ENCODE measurements around the gene MOCOS. TPM values are rescaled to one million over a fixed set of nuclear protein-coding genes. Genes with fewer than 3 reads are reported as not detected.

Gene MOCOS
- total RNA-seq, 1 experiment from 2014 or later = 4.2 TPM

DNA sequence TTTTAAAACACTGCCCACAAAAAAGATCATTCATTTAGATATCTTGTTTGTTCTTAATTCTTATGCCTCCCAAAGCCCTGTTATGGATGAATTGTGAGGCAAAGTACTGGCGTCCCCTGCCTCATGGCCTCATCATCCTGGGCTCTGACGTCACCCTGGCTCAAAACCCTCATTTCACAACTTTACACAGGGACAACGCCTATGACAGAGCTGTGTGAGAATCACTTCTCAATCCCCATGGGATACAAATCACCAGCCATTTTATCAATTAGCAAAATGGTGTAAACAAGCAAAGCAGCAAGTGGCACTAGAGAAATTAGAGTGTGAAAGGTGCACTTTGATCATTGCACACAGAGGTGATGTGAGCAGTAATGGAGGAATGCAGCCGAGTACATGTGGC is 126.8 kb downstream of the MOCOS start (continued):
- TF ChIP-seq, protein P1, sequence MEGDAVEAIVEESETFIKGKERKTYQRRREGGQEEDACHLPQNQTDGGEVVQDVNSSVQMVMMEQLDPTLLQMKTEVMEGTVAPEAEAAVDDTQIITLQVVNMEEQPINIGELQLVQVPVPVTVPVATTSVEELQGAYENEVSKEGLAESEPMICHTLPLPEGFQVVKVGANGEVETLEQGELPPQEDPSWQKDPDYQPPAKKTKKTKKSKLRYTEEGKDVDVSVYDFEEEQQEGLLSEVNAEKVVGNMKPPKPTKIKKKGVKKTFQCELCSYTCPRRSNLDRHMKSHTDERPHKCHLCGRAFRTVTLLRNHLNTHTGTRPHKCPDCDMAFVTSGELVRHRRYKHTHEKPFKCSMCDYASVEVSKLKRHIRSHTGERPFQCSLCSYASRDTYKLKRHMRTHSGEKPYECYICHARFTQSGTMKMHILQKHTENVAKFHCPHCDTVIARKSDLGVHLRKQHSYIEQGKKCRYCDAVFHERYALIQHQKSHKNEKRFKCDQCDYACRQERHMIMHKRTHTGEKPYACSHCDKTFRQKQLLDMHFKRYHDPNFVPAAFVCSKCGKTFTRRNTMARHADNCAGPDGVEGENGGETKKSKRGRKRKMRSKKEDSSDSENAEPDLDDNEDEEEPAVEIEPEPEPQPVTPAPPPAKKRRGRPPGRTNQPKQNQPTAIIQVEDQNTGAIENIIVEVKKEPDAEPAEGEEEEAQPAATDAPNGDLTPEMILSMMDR (IDR thresholded peaks at IDR 0.05) = no peak
- TF ChIP-seq, protein P2, sequence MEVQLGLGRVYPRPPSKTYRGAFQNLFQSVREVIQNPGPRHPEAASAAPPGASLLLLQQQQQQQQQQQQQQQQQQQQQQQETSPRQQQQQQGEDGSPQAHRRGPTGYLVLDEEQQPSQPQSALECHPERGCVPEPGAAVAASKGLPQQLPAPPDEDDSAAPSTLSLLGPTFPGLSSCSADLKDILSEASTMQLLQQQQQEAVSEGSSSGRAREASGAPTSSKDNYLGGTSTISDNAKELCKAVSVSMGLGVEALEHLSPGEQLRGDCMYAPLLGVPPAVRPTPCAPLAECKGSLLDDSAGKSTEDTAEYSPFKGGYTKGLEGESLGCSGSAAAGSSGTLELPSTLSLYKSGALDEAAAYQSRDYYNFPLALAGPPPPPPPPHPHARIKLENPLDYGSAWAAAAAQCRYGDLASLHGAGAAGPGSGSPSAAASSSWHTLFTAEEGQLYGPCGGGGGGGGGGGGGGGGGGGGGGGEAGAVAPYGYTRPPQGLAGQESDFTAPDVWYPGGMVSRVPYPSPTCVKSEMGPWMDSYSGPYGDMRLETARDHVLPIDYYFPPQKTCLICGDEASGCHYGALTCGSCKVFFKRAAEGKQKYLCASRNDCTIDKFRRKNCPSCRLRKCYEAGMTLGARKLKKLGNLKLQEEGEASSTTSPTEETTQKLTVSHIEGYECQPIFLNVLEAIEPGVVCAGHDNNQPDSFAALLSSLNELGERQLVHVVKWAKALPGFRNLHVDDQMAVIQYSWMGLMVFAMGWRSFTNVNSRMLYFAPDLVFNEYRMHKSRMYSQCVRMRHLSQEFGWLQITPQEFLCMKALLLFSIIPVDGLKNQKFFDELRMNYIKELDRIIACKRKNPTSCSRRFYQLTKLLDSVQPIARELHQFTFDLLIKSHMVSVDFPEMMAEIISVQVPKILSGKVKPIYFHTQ (CRISPR knock-in tag; IDR thresholded peaks at IDR 0.05) = no peak

DNA sequence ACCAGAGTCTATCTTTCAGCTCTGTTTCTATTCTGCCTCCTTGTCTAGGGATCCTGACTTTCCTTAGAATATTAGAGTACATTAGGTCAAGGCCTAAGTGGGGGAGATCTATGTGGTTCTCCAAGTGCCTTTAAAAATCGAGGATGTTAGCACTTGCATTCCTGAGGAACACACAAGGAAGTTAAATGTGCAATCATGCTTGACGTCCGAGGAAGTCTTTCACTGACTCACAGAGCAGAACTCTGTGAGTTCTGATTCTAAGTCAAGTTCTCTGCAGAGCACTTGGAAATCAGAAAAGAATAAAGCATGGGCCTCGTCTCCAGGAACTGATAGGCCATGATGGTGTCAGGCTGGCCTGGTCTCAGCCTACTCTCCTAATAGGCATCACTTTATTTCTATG is 127.5 kb downstream of the MOCOS start:
- no peak for DNase-seq (ENCODE audit: low spot score)
- peaks cover 13% of the 10 kb centered on the region for H3K36me3 Mint-ChIP-seq
- POLR2A ChIA-PET = no interaction called here
- H3K4me1 Mint-ChIP-seq = peaks cover 8% of the 10 kb centered on the region
- peaks cover 24% of the 10 kb centered on the region for H3K9me3 Mint-ChIP-seq
- H3K4me3 Mint-ChIP-seq = no peak overlapping the region
- TF ChIP-seq ELF4 (CRISPR knock-in tag; IDR thresholded peaks at IDR 0.05; ENCODE audit: low read depth) = no peak
- no peak for ATAC-seq
- CTCF ChIA-PET = no interaction called here
- peaks cover 5% of the 10 kb centered on the region; the same call in 1 of the 2 replicates for H3K27me3 Mint-ChIP-seq (ENCODE audit: low read depth)
- H3K27ac Mint-ChIP-seq = no peak overlapping the region

DNA sequence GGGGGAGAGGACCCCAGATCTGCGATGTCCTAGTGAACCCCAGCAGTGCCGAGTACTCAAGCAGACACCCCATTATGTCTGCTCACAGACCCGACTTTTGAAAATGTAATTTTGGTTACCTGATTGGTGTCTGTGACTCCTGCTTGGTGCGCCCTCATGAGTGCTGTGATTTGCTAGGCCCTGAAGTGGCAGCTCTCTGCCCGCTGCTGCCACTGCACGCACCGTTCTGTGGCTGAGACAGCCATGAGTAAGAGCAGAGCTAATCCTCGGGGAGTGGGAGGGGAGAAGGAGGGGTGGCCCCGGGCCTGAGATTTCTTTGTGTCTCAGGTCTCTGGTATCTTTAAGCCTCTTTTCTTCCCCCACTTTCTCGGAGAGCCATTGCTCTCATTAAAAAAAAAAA is 128.4 kb downstream of the MOCOS start:
- Mint-ChIP-seq H3K9me3 (peaks cover 25% of the 10 kb centered on the region), H3K4me1 (peaks cover 3% of the 10 kb centered on the region; the same call in 1 of the 2 replicates), H3K27ac (no peak overlapping the region), H3K4me3 (no peak overlapping the region), H3K36me3 (peaks cover 13% of the 10 kb centered on the region), H3K27me3 (ENCODE audit: low read depth) (peaks cover 5% of the 10 kb centered on the region; the same call in 1 of the 2 replicates)
- ChIA-PET CTCF (interaction anchor here (1.4 kb wide), 1 partner anchor 372 kb away, joined by 4 read pairs; no protein-coding TSS in a partner anchor), POLR2A (no interaction called here)
- DNase-seq (ENCODE audit: low spot score) = no peak
- no peak for ATAC-seq
- TF ChIP-seq, protein P3, sequence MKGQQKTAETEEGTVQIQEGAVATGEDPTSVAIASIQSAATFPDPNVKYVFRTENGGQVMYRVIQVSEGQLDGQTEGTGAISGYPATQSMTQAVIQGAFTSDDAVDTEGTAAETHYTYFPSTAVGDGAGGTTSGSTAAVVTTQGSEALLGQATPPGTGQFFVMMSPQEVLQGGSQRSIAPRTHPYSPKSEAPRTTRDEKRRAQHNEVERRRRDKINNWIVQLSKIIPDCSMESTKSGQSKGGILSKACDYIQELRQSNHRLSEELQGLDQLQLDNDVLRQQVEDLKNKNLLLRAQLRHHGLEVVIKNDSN (CRISPR knock-in tag; IDR thresholded peaks at IDR 0.05) = no peak
- TF ChIP-seq, protein P1 (IDR thresholded peaks at IDR 0.05) = no peak
- TF ChIP-seq ZNF263 (CRISPR knock-in tag; IDR thresholded peaks at IDR 0.05; ENCODE audit: low read depth) (no peak), RELA (CRISPR knock-in tag; IDR thresholded peaks at IDR 0.05; ENCODE audit: borderline replicate concordance) (no peak), TCF7 (CRISPR knock-in tag; IDR thresholded peaks at IDR 0.05; ENCODE audit: low read depth) (no peak), FOXP1 (CRISPR knock-in tag; IDR thresholded peaks at IDR 0.05; ENCODE audit: borderline replicate concordance) (no peak)
- TF ChIP-seq, protein P4, sequence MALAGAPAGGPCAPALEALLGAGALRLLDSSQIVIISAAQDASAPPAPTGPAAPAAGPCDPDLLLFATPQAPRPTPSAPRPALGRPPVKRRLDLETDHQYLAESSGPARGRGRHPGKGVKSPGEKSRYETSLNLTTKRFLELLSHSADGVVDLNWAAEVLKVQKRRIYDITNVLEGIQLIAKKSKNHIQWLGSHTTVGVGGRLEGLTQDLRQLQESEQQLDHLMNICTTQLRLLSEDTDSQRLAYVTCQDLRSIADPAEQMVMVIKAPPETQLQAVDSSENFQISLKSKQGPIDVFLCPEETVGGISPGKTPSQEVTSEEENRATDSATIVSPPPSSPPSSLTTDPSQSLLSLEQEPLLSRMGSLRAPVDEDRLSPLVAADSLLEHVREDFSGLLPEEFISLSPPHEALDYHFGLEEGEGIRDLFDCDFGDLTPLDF (CRISPR knock-in tag; IDR thresholded peaks at IDR 0.05) = no peak
- TF ChIP-seq, protein P5, sequence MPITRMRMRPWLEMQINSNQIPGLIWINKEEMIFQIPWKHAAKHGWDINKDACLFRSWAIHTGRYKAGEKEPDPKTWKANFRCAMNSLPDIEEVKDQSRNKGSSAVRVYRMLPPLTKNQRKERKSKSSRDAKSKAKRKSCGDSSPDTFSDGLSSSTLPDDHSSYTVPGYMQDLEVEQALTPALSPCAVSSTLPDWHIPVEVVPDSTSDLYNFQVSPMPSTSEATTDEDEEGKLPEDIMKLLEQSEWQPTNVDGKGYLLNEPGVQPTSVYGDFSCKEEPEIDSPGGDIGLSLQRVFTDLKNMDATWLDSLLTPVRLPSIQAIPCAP (CRISPR knock-in tag; IDR thresholded peaks at IDR 0.05) = no peak
- TF ChIP-seq, protein P6, sequence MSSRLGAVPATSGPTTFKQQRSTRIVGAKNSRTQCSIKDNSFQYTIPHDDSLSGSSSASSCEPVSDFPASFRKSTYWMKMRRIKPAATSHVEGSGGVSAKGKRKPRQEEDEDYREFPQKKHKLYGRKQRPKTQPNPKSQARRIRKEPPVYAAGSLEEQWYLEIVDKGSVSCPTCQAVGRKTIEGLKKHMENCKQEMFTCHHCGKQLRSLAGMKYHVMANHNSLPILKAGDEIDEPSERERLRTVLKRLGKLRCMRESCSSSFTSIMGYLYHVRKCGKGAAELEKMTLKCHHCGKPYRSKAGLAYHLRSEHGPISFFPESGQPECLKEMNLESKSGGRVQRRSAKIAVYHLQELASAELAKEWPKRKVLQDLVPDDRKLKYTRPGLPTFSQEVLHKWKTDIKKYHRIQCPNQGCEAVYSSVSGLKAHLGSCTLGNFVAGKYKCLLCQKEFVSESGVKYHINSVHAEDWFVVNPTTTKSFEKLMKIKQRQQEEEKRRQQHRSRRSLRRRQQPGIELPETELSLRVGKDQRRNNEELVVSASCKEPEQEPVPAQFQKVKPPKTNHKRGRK (CRISPR knock-in tag; IDR thresholded peaks at IDR 0.05; ENCODE audit: borderline replicate concordance) = no peak
- TF ChIP-seq, protein P7, sequence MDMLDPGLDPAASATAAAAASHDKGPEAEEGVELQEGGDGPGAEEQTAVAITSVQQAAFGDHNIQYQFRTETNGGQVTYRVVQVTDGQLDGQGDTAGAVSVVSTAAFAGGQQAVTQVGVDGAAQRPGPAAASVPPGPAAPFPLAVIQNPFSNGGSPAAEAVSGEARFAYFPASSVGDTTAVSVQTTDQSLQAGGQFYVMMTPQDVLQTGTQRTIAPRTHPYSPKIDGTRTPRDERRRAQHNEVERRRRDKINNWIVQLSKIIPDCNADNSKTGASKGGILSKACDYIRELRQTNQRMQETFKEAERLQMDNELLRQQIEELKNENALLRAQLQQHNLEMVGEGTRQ (CRISPR knock-in tag; IDR thresholded peaks at IDR 0.05) = no peak
- TF ChIP-seq, protein P8, sequence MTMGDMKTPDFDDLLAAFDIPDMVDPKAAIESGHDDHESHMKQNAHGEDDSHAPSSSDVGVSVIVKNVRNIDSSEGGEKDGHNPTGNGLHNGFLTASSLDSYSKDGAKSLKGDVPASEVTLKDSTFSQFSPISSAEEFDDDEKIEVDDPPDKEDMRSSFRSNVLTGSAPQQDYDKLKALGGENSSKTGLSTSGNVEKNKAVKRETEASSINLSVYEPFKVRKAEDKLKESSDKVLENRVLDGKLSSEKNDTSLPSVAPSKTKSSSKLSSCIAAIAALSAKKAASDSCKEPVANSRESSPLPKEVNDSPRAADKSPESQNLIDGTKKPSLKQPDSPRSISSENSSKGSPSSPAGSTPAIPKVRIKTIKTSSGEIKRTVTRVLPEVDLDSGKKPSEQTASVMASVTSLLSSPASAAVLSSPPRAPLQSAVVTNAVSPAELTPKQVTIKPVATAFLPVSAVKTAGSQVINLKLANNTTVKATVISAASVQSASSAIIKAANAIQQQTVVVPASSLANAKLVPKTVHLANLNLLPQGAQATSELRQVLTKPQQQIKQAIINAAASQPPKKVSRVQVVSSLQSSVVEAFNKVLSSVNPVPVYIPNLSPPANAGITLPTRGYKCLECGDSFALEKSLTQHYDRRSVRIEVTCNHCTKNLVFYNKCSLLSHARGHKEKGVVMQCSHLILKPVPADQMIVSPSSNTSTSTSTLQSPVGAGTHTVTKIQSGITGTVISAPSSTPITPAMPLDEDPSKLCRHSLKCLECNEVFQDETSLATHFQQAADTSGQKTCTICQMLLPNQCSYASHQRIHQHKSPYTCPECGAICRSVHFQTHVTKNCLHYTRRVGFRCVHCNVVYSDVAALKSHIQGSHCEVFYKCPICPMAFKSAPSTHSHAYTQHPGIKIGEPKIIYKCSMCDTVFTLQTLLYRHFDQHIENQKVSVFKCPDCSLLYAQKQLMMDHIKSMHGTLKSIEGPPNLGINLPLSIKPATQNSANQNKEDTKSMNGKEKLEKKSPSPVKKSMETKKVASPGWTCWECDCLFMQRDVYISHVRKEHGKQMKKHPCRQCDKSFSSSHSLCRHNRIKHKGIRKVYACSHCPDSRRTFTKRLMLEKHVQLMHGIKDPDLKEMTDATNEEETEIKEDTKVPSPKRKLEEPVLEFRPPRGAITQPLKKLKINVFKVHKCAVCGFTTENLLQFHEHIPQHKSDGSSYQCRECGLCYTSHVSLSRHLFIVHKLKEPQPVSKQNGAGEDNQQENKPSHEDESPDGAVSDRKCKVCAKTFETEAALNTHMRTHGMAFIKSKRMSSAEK (CRISPR knock-in tag; IDR thresholded peaks at IDR 0.05; ENCODE audit: borderline replicate concordance) = no peak
